ENCODE results near the gene GK. TPM values are rescaled to one million over a fixed set of nuclear protein-coding genes. Genes with fewer than 3 reads are reported as not detected.
A peak's percentile ranks its signal among the peaks of the same experiment; 100 is the strongest.
"Not testable (repeated sequence)": the region's sequence is repeated elsewhere in the genome, so short reads cannot be mapped to it uniquely, and the experiment has no call there.

The GK gene
- total RNA-seq, 1 donor from 2014 or later, result 46.3 TPM

- DNase-seq, result no peak
- no peak overlapping the region for H3K27ac ChIP-seq
Measured at GRCh38 chrX:30626402-30626801, 26.8 kb upstream of the GK start.

GRCh38 chrX:30627818-30628652 is 25.2 kb upstream of the GK start:
- H3K4me3 ChIP-seq, result no peak overlapping the region
- H3K27ac ChIP-seq, result peak overlapping the region; percentile 31
- ATAC-seq (peak; percentile 49 to 85), DNase-seq (no peak)
- no peaks in the 10 kb centered on the region for H3K36me3 ChIP-seq
- no peaks in the 10 kb centered on the region for H3K4me1 ChIP-seq
- TF ChIP-seq CTCF (IDR thresholded peaks at IDR 0.05), result no peak
- no peaks in the 10 kb centered on the region for H3K27me3 ChIP-seq (ENCODE audit: low read depth)
- intact Hi-C loops (cut with DNase I), result no loop called here
- H3K9me3 ChIP-seq, result no peaks in the 10 kb centered on the region

More at GRCh38 chrX:30626402-30626801, 26.8 kb upstream of the GK start:
- no peaks in the 10 kb centered on the region for H3K4me1 ChIP-seq
- no peak for ATAC-seq
- H3K4me3 ChIP-seq, result no peak overlapping the region
- H3K9me3 ChIP-seq, result no peaks in the 10 kb centered on the region
- no peaks in the 10 kb centered on the region for H3K36me3 ChIP-seq
- H3K27me3 ChIP-seq (ENCODE audit: low read depth), result no peaks in the 10 kb centered on the region
- intact Hi-C loops (cut with DNase I), result no loop called here
- no peak for TF ChIP-seq CTCF (IDR thresholded peaks at IDR 0.05)

GRCh38 chrX:30634070-30634469 is 19.2 kb upstream of the GK start:
- H3K4me1 ChIP-seq; H3K36me3 ChIP-seq; H3K9me3 ChIP-seq; ATAC-seq; H3K27me3 ChIP-seq (ENCODE audit: low read depth); H3K4me3 ChIP-seq; H3K27ac ChIP-seq; intact Hi-C loops (cut with DNase I); DNase-seq: not testable (repeated sequence)

GRCh38 chrX:30635630-30636029 is 17.6 kb upstream of the GK start:
- Histone ChIP-seq H3K4me3 (no peak overlapping the region), H3K27me3 (ENCODE audit: low read depth) (no peaks in the 10 kb centered on the region), H3K9me3 (no peaks in the 10 kb centered on the region), H3K36me3 (no peaks in the 10 kb centered on the region), H3K4me1 (no peaks in the 10 kb centered on the region), H3K27ac (no peak overlapping the region)
- no peak for ATAC-seq
- peak; percentile 33 for TF ChIP-seq CTCF (IDR thresholded peaks at IDR 0.05)
- DNase-seq, result no peak
- intact Hi-C loops (cut with DNase I), result no loop called here

- H3K4me3 ChIP-seq, result no peak overlapping the region
- H3K27ac ChIP-seq, result no peak overlapping the region
- H3K36me3 ChIP-seq, result no peaks in the 10 kb centered on the region
- no peaks in the 10 kb centered on the region for H3K27me3 ChIP-seq (ENCODE audit: low read depth)
- H3K9me3 ChIP-seq, result no peaks in the 10 kb centered on the region
- H3K4me1 ChIP-seq, result no peaks in the 10 kb centered on the region
- intact Hi-C loops (cut with DNase I), result no loop called here
- peak in 1 of 2 donors; percentile 52 for ATAC-seq
- TF ChIP-seq CTCF (IDR thresholded peaks at IDR 0.05), result no peak
- no peak for DNase-seq
Measured at GRCh38 chrX:30637874-30638815, 15.1 kb upstream of the GK start.

GRCh38 chrX:30639702-30640101 is 13.5 kb upstream of the GK start:
- ATAC-seq; H3K4me1 ChIP-seq; H3K4me3 ChIP-seq; DNase-seq; H3K36me3 ChIP-seq; H3K9me3 ChIP-seq; intact Hi-C loops (cut with DNase I); H3K27me3 ChIP-seq (ENCODE audit: low read depth); H3K27ac ChIP-seq: not testable (repeated sequence)
